HG02678 (cell line): ENCODE results near the gene SLC38A6.

Experiments used
- ATAC-seq: cut with Tn5 transposase; IDR thresholded peaks from one replicate; pipeline ENCODE4 v1.9.1; 2021; ENCODE audit warnings: mild to moderate bottlenecking, moderate library complexity; ENCODE audit not compliant: unreplicated experiment

SLC38A6 gene

DNA sequence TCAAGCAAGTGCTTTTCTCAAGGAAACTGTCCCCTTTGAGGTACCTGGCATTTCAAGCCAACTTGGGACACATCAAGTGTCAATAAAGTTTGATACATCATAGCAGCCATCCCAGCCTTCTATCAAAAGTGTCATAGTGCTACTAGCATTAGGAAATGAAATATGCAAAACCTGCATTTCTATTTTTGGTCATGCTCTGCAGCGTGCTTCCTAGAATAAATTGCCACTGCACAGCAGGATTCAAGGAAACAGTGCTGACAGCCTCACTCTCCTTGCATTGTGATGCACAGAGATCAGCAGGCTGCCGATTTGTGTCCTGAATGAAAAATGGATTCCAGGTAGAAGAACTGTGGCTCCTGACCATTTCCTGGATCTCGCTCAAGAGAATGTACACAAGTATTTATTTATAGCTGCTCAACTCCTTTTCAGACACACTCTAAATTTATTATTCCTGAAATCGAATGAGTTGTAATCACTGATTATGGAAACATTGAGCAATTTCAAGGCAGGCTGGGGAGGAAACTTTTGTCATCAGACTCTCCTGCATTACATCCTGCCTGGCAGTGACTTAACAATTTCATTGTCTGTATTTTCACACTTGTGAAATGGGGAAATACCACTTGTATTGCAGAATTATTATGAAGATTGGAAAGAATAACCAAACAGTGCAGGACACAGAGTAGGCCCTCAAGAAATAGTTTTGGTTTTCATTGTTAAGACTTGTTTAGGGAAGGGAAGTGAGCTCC, 120.9 kb downstream of the SLC38A6 start:
- ATAC-seq: no peak
